B cell (primary cell): Measurements from ENCODE around the gene CCDC97. TPM values are rescaled to one million over a fixed set of nuclear protein-coding genes. Genes with fewer than 3 reads are reported as not detected.

Source experiments
- ATAC-seq: fragments of 200-7000 bp; cut with Tn5 transposase; one replicate; pipeline ENCODE4 v1.10.0; 2021; ENCODE audit warnings: low read depth, mild to moderate bottlenecking, moderate number of reproducible peaks, moderate library complexity
- CTCF ChIA-PET: fragments of 350-600 bp; sonication (Branson Sonifier 250); formaldehyde crosslinking; loops from one replicate; lab custom pipeline; 2021; ENCODE audit warnings: antibody characterized with exemption, inconsistent platforms; lab: Charles Lee
- POLR2A ChIA-PET: fragments of 350-600 bp; sonication (Branson Sonifier 250); formaldehyde crosslinking; loops from one replicate; lab custom pipeline; 2021; ENCODE audit warnings: antibody characterized with exemption; lab: Charles Lee
- DNase-seq: peaks from one replicate; pipeline ENCODE4 v3.0.0; 2013
- H2AFZ ChIP-seq: 2 replicates; pipeline ENCODE4 v1.6.1; 2012; ENCODE audit warnings: mild to moderate bottlenecking, low read depth, low read length; ENCODE audit not compliant: insufficient read depth, poor library complexity, severe bottlenecking
- H3K27ac ChIP-seq, 2 donors: 1 replicate in 1 of 2; 2 replicates in 1 of 2; pipeline ENCODE4 v1.5.1; 2012 to 2013; ENCODE audit warnings: low read length in 2 of 2, mild to moderate bottlenecking in 2 of 2, moderate library complexity in 1 of 2
- H3K27me3 ChIP-seq, 4 experiments: fragments of 200-600 bp in 1 of 4; sonication (generic) in 1 of 4; replicated peaks in 1 of 4; 1 replicate in 2 of 4; 2 replicates in 2 of 4; pipeline versions ENCODE4 v1.6.1 to v1.7.0; 2013 to 2016; ENCODE audit warnings: low read length in 3 of 4, mild to moderate bottlenecking in 2 of 4, mixed read lengths in 1 of 4, moderate library complexity in 1 of 4; ENCODE audit not compliant: insufficient read depth in 4 of 4, control insufficient read depth in 3 of 4; ENCODE audit errors: control extremely low read depth in 1 of 4
- H3K36me3 ChIP-seq, 2 experiments: replicated peaks in 1 of 2; 1 replicate in 1 of 2; 2 replicates in 1 of 2; pipeline versions ENCODE4 v1.6.1 to v1.7.1; 2013; ENCODE audit warnings: low read length in 1 of 2; ENCODE audit not compliant: insufficient read depth in 2 of 2, control insufficient read depth in 1 of 2; ENCODE audit errors: control extremely low read depth in 1 of 2, extremely low read depth in 1 of 2
- H3K4me1 ChIP-seq, 2 donors: fragments of 200-600 bp in 1 of 2; sonication (generic) in 1 of 2; 1 replicate in 1 of 2; 2 replicates in 1 of 2; pipeline versions ENCODE4 v1.5.1 to v1.6.1; 2013 to 2017; ENCODE audit warnings: low read length in 2 of 2; ENCODE audit not compliant: control insufficient read depth in 2 of 2, insufficient read depth in 2 of 2
- H3K4me2 ChIP-seq: replicated peaks from 2 replicates; pipeline ENCODE3; 2012; ENCODE audit warnings: mild to moderate bottlenecking, low read depth, low read length; ENCODE audit not compliant: poor library complexity, severe bottlenecking
- H3K4me3 ChIP-seq, 5 experiments: fragments of 200-600 bp in 1 of 5; sonication (generic) in 1 of 5; 1 replicate in 3 of 5; 2 replicates in 2 of 5; pipeline versions ENCODE4 v1.5.1 to v1.7.0; 2011 to 2016; ENCODE audit warnings: low read length in 4 of 5, mild to moderate bottlenecking in 4 of 5, low read depth in 2 of 5, control low read depth in 1 of 5, moderate library complexity in 1 of 5; ENCODE audit not compliant: insufficient read depth in 1 of 5; ENCODE audit errors: control extremely low read depth in 1 of 5, extremely low read depth in 1 of 5
- H3K79me2 ChIP-seq: fragments of 200-600 bp; sonication (generic); one replicate; pipeline ENCODE4 v1.6.0; 2016; ENCODE audit warnings: low read length; ENCODE audit not compliant: control insufficient read depth, insufficient read depth
- H3K9ac ChIP-seq: fragments of 200-600 bp; sonication (generic); 2 replicates; pipeline ENCODE4 v1.6.1; 2017; ENCODE audit warnings: mild to moderate bottlenecking, low read length, moderate library complexity
- H3K9me3 ChIP-seq, 3 donors: one replicate each; pipeline versions ENCODE4 v1.6.1 to v1.7.1; 2013; ENCODE audit warnings: low read length in 2 of 3; ENCODE audit not compliant: control insufficient read depth in 2 of 3, insufficient read depth in 1 of 3; ENCODE audit errors: control extremely low read depth in 1 of 3
- H4K20me1 ChIP-seq: 2 replicates; pipeline ENCODE4 v1.6.0; 2012; ENCODE audit warnings: mild to moderate bottlenecking, low read length; ENCODE audit not compliant: insufficient read depth, control insufficient read depth, poor library complexity, severe bottlenecking
- H3K27ac Mint-ChIP-seq: one replicate; pipeline ENCODE4 v1.8.0; 2021; ENCODE audit warnings: mixed read lengths
- H3K27me3 Mint-ChIP-seq: one replicate; pipeline ENCODE4 v1.8.0; 2021; ENCODE audit warnings: mixed read lengths
- H3K4me1 Mint-ChIP-seq: one replicate; pipeline ENCODE4 v1.8.0; 2021; ENCODE audit warnings: mixed read lengths
- H3K4me3 Mint-ChIP-seq: one replicate; pipeline ENCODE4 v1.8.0; 2021; ENCODE audit warnings: mixed read lengths
- H3K9me3 Mint-ChIP-seq: one replicate; pipeline ENCODE4 v1.8.0; 2022; ENCODE audit warnings: mixed read lengths; ENCODE audit not compliant: insufficient read depth
- EZH2 ChIP-seq: IDR thresholded peaks from 2 replicates; pipeline ENCODE4 v1.6.1; 2012; ENCODE audit warnings: borderline replicate concordance, low read depth, mild to moderate bottlenecking, moderate library complexity, low read length; ENCODE audit not compliant: insufficient read depth, poor library complexity, severe bottlenecking
- WGBS: methylation state at CpG from one replicate; pipeline ENCODE4 v1.1.5; 2013; ENCODE audit warnings: missing lambda C conversion rate; ENCODE audit not compliant: insufficient coverage; 5-methylcytosine and 5-hydroxymethylcytosine counted together
- intact Hi-C: fragments of 100-400 bp; cut with micrococcal nuclease; formaldehyde crosslinking; loops from one replicate; pipeline ENCODE4 v1.10.0; 2022
- polyA plus RNA-seq: library from polyadenylated mRNA; depleted of rRNA; stranded (reverse); fragments of >200 nt; gene quantifications from 2 replicates; pipeline ENCODE4 v1.2.3, GENCODE V29; 2012
- total RNA-seq, 2 donors: library from RNA; stranded (reverse); fragments of 120-200 nt in 1 of 2; gene quantifications; 1 replicate in 1 of 2; 2 replicates in 1 of 2; pipeline versions ENCODE4 v1.2.3 to v1.2.4, GENCODE V29; 2013 to 2022
- TF ChIP-seq, protein P1 (sequence below): fragments of 200-600 bp; IDR thresholded peaks from one replicate; pipeline ENCODE4 v1.8.0; 2022; ENCODE audit warnings: antibody characterized with exemption, mild to moderate bottlenecking

Gene CCDC97
- total and polyA plus RNA-seq, 2 donors (not counting 1 experiment from before 2014, with no cell fraction given) = 16.3 to 68.3 TPM

DNA sequence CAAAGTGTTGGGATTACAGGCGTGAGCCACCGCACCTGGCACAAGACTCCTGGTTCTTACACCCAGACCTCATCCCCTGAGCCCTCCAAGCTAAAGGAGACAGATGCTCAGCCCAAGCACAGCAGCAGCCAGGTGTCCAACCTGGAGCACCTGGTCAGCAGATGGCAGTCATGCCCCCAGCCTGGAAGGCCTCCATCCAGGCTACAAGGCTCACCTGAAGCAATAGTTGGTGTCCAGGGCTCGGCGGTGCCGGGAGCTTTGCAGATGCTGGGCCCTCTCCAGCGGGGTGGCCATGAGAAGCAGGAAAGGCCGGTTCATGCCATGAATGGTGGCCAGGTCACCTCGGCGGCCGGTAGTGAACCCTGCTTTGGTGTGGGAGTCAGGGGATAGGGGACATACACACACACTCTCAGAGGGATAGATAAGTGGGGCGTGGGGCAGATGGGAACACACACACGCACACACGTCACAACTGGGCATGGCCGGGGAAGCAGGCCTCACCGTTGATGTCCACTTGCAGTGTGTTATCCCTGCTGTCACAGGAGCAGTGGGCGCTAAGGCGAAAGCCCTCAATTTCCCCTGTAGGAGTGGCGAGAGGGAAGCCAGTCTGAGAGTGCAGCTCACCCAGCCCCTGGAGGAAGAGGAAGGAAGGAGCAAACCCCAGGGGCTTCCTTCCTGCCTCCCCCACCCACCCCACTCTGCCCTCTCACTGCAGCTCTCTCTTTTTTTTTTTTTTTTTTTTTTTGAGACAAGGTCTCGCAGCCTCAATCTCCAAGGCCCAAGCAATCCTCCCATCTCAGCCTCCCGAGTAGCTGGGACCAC lies 31.9 kb downstream of the CCDC97 start:
- Mint-ChIP-seq H3K4me1 (peaks cover 36% of the 10 kb centered on the region), H3K27me3 (no peaks in the 10 kb centered on the region), H3K27ac (peak overlapping the region; percentile 82), H3K9me3 (no peaks in the 10 kb centered on the region), H3K4me3 (no peak overlapping the region)
- H3K27ac ChIP-seq = no peak overlapping the region
- peaks cover 11 to 68% of the 10 kb centered on the region in 2 experiments for H3K36me3 ChIP-seq
- 81% methylated on average over 10 of the region's 20 CpGs for WGBS
- H2AFZ ChIP-seq = no peak overlapping the region
- H3K27me3 ChIP-seq = no peaks in the 10 kb centered on the region
- ATAC-seq = peak; percentile 43
- peaks cover 88% of the 10 kb centered on the region for H3K79me2 ChIP-seq
- H3K4me1 ChIP-seq = peaks cover 13 to 27% of the 10 kb centered on the region in 2 donors
- intact Hi-C loops = no loop called here
- H3K4me3 ChIP-seq = peak overlapping the region in 1 of 5 experiments; percentile 21
- peaks cover 74% of the 10 kb centered on the region for H4K20me1 ChIP-seq
- ChIA-PET CTCF (interaction anchor here (0.7 to 2.5 kb wide), 4 partner anchors 10 to 230 kb away, joined by 3 to 7 read pairs (median 4); no protein-coding TSS in a partner anchor), POLR2A (interaction anchor here (0.6 to 2.3 kb wide), 7 partner anchors 10 to 738 kb away, joined by 3 to 11 read pairs (median 4); partner anchors contain the start of gene ACTMAP)
- H3K9me3 ChIP-seq = no peaks in the 10 kb centered on the region
- TF ChIP-seq, protein P1, sequence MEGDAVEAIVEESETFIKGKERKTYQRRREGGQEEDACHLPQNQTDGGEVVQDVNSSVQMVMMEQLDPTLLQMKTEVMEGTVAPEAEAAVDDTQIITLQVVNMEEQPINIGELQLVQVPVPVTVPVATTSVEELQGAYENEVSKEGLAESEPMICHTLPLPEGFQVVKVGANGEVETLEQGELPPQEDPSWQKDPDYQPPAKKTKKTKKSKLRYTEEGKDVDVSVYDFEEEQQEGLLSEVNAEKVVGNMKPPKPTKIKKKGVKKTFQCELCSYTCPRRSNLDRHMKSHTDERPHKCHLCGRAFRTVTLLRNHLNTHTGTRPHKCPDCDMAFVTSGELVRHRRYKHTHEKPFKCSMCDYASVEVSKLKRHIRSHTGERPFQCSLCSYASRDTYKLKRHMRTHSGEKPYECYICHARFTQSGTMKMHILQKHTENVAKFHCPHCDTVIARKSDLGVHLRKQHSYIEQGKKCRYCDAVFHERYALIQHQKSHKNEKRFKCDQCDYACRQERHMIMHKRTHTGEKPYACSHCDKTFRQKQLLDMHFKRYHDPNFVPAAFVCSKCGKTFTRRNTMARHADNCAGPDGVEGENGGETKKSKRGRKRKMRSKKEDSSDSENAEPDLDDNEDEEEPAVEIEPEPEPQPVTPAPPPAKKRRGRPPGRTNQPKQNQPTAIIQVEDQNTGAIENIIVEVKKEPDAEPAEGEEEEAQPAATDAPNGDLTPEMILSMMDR = no peak
- TF ChIP-seq EZH2 = no peak
- DNase-seq = no peak
- peak overlapping the region; percentile 41 for H3K4me2 ChIP-seq
- H3K9ac ChIP-seq = no peak overlapping the region

GRCh38 chr19:41344162-41344561 lies 34.2 kb downstream of the CCDC97 start:
- H2AFZ ChIP-seq = no peak overlapping the region
- ATAC-seq (no peak), DNase-seq (no peak)
- peaks cover 9 to 69% of the 10 kb centered on the region in 2 experiments for H3K36me3 ChIP-seq
- ChIA-PET POLR2A (no interaction called here), CTCF (interaction anchor here (0.7 kb wide), 1 partner anchor 189 kb away, joined by 3 read pairs; no protein-coding TSS in a partner anchor)
- intact Hi-C loops = no loop called here
- H3K9ac ChIP-seq = no peak overlapping the region
- peak overlapping the region in 1 of 2 donors; percentile 39 for H3K27ac ChIP-seq
- no peak for TF ChIP-seq EZH2
- TF ChIP-seq, protein P1 = no peak
- H3K4me3 ChIP-seq = no peak overlapping the region
- no peaks in the 10 kb centered on the region for H3K9me3 Mint-ChIP-seq
- 100% methylated on average over 2 of the region's 2 CpGs for WGBS
- peaks cover 42% of the 10 kb centered on the region for H3K4me1 Mint-ChIP-seq
- H3K27ac Mint-ChIP-seq = peak overlapping the region; percentile 61
- H3K4me3 Mint-ChIP-seq = no peak overlapping the region
- H3K27me3 ChIP-seq = no peaks in the 10 kb centered on the region
- peaks cover 92% of the 10 kb centered on the region for H3K79me2 ChIP-seq
- H3K4me2 ChIP-seq = no peak overlapping the region
- H3K9me3 ChIP-seq = no peaks in the 10 kb centered on the region
- peaks cover 87% of the 10 kb centered on the region for H4K20me1 ChIP-seq
- H3K27me3 Mint-ChIP-seq = no peaks in the 10 kb centered on the region
- peaks cover 19 to 38% of the 10 kb centered on the region in 2 donors for H3K4me1 ChIP-seq
